Fibroblast of pulmonary artery (primary cell): ENCODE results near the gene GLB1L2.

Experiments
- DNase-seq: peaks from one replicate; pipeline ENCODE4 v3.0.0-alpha.2; 2010; ENCODE audit warnings: low read depth
- H3K4me3 ChIP-seq: replicated peaks from 2 replicates; pipeline ENCODE4 v1.5.1; 2011; ENCODE audit warnings: low read depth, mild to moderate bottlenecking, control low read depth, low read length, moderate library complexity
- TF ChIP-seq, protein P1 (sequence below): IDR thresholded peaks from 2 replicates; pipeline ENCODE4 v1.5.1; 2011; ENCODE audit warnings: mild to moderate bottlenecking, control low read depth, low read length, inconsistent platforms; ENCODE audit errors: missing control alignments

Gene GLB1L2

DNA sequence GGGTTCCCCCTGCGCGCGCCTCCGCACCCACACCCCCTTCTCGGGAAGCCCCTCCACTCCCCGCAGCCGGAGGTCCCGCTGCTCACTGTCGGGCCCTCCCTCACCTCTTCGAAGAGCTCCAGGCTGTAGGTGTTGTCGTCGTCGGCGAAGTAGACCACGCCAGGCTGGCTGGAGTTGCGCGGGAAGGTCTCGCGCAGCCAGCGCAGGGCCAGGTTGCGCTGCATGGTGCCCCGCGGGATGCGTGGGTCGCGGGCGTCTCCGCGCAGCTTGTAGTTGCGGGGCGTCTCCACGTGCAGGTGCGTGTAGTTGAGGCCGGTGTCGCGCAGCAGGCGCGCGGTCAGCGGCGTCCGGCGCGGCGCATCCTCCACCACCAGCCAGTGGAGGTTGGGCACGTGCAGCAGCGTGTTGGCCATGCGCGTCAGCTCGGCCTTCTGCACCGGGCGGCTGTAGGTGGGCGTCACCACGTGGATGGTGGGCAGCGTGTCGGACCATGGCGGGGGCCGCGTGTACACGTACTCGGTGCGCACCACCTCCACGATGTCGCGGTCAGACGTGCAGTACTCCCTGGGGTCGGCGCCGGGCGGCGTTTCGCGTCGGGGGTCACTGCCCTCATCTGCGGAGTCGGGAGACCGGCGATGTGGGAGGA is 51.9 kb downstream of the GLB1L2 start:
- H3K4me3 ChIP-seq, result no peak overlapping the region
- no peak for DNase-seq
- TF ChIP-seq, protein P1, sequence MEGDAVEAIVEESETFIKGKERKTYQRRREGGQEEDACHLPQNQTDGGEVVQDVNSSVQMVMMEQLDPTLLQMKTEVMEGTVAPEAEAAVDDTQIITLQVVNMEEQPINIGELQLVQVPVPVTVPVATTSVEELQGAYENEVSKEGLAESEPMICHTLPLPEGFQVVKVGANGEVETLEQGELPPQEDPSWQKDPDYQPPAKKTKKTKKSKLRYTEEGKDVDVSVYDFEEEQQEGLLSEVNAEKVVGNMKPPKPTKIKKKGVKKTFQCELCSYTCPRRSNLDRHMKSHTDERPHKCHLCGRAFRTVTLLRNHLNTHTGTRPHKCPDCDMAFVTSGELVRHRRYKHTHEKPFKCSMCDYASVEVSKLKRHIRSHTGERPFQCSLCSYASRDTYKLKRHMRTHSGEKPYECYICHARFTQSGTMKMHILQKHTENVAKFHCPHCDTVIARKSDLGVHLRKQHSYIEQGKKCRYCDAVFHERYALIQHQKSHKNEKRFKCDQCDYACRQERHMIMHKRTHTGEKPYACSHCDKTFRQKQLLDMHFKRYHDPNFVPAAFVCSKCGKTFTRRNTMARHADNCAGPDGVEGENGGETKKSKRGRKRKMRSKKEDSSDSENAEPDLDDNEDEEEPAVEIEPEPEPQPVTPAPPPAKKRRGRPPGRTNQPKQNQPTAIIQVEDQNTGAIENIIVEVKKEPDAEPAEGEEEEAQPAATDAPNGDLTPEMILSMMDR, result no peak

DNA sequence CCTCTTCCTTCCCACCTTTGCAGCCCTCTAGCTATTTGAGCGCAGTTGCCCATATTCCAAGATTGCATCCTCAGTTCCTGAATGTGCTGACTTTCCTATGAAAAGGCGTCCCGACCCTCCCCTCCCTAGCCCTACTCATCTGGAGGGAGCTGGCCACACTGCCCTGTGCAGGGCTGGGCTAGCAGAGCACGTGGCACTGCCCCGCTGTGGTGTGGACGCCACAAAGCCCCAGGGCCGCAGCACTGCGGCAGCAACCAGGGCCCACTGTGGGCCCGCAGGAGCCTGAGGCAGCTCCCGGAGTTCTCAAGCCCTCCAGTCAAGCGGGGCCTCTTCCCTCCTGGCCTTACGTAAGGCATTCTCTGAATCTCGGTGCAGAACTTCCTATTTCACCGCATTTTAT is 52.6 kb downstream of the GLB1L2 start:
- DNase-seq, result no peak
- TF ChIP-seq, protein P1, result no peak
- H3K4me3 ChIP-seq, result no peak overlapping the region

DNA sequence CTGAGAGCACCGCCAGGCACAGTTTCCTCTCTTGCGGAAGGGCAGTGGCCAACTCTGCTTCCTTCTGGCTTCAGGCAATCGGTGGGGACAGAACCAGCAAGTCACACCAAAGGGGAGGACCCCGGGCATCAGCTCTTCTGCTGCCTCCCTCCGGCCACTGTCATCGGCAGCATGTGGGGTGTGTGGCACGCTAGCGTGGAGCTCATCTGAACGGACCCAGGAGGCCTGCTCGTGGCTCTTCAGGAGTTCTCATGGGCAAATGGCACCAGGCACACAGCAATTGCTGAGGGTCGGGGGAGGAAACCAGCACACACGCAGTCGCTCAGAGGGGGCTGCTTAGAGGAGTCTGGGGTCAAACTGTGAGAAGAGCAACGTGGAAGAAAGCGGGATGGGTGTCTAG is 53.4 kb downstream of the GLB1L2 start:
- no peak overlapping the region for H3K4me3 ChIP-seq
- TF ChIP-seq, protein P1, result no peak
- no peak for DNase-seq

DNA sequence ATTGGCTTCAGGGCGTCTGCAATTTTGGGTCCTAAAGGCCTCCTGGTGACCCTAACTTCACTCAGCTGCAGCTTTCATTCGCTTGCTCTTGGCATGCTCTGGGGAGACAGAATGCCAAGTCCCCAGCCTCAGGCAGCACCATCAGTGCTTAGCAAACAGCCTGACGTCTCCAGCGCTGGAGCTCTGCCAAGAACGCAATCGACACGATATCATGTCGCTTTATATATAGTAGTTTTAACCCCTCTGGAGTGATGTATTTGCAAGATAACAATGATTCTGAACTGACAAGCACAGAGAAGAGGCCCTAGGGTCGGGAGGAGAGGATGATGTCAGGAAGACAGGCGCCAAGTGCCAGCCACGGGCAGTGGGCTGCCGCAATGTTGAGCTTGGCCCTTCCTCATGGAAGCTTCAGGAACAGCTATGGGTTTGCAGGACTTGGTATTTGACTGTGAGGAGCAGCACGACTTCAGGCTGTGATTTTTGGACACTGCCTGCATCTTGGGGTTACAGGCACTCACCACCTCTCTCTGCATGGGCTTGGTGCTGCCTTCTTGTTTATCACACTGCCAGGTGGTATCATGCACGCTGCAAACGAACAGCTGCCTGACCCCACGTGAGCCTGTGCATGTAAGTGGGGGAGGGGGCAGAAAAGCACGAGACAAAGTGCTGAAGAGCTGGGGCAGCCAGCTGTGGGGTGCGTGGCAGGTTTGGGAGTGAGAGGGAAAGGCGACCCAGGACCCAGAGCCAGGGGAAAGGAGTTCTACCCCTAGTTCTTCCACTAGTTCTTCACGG is 54.2 kb downstream of the GLB1L2 start:
- H3K4me3 ChIP-seq, result no peak overlapping the region
- DNase-seq, result no peak
- TF ChIP-seq, protein P1, result no peak

DNA sequence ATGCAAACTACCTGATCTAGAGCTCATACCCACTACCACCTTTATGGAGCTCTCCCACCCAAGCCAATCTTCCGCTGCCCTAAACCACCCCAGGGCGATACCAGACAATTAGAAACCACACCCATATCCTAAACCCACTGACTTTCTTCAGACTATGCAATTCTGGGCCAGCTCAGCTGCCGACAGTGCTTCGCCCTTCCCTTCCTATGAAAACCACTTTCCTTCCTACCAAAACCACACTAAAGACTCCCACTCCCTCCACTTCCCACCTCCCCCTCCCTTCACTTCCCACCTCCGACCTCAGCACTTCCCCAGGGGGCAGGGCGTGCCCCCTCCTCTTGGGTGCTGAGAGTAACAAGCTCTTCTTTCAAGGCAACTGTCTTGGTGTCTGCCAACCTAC is 55.2 kb downstream of the GLB1L2 start:
- no peak overlapping the region for H3K4me3 ChIP-seq
- TF ChIP-seq, protein P1, result no peak
- DNase-seq, result no peak

DNA sequence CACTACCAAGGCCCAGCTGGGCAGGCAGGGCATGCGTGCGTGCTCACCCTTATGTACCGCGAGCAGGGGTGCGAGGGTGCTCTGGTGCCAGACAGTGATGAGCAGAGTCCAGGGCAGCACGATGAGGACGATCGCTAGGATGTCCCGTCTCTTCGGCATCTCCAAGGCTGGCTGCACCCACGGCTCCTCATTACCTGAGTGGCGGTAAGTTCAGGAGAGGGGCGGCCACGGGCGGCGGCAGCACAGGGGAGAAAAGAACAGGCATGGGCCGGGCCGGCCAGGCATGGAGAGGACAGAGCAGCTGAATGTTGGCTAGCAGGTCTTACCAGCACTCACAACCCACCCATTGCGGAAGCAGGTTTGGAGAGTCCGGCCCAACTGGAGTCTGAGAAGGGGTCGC is 55.7 kb downstream of the GLB1L2 start:
- DNase-seq, result no peak
- TF ChIP-seq, protein P1, result no peak
- no peak overlapping the region for H3K4me3 ChIP-seq
